NB4 (cell line): Measurements from ENCODE around the gene DBNL.
"Not testable (repeated sequence)": the region's sequence is repeated elsewhere in the genome, so short reads cannot be mapped to it uniquely, and the experiment has no call there.

Experiments used
- DNase-seq: peaks from one replicate; pipeline ENCODE4 v3.0.0; 2010; ENCODE audit warnings: low read depth
- H3K4me3 ChIP-seq: one replicate; pipeline ENCODE4 v1.5.1; 2011; ENCODE audit warnings: mild to moderate bottlenecking, low read depth, low read length, moderate library complexity
- CTCF ChIP-seq: IDR thresholded peaks from one replicate; pipeline ENCODE4 v1.5.1; 2012; ENCODE audit warnings: low read depth, low read length
- MAX ChIP-seq: IDR thresholded peaks from 2 replicates; pipeline ENCODE4 v1.6.1; 2011; ENCODE audit warnings: low read depth, low read length
- MYC ChIP-seq: IDR thresholded peaks from 2 replicates; pipeline ENCODE4 v1.6.1; 2011; ENCODE audit warnings: low read depth, low read length
- POLR2A ChIP-seq: IDR thresholded peaks from 2 replicates; pipeline ENCODE4 v1.6.1; 2011; ENCODE audit warnings: mild to moderate bottlenecking; ENCODE audit not compliant: insufficient read length; ENCODE audit errors: extremely low read depth

DBNL gene

GRCh38 chr7:44037951-44038350, 6.6 kb upstream of the DBNL start:
- not testable (repeated sequence) for H3K4me3 ChIP-seq, DNase-seq

- not testable (repeated sequence) for DNase-seq, H3K4me3 ChIP-seq
Measured at GRCh38 chr7:44038553-44038952, 5.9 kb upstream of the DBNL start.

GRCh38 chr7:44038961-44039558, 5.4 kb upstream of the DBNL start:
- not testable (repeated sequence) for H3K4me3 ChIP-seq, DNase-seq

GRCh38 chr7:44039800-44040492, 4.6 kb upstream of the DBNL start:
- H3K4me3 ChIP-seq, DNase-seq: not testable (repeated sequence)

GRCh38 chr7:44040493-44040891, 4.0 kb upstream of the DBNL start:
- H3K4me3 ChIP-seq, DNase-seq: not testable (repeated sequence)

GRCh38 chr7:44042221-44042620, 2.3 kb upstream of the DBNL start:
- no peak for DNase-seq
- no peak overlapping the region for H3K4me3 ChIP-seq
- TF ChIP-seq MAX = no peak
- TF ChIP-seq CTCF = no peak
- TF ChIP-seq POLR2A = no peak
- no peak for TF ChIP-seq MYC

GRCh38 chr7:44043902-44044301, 600 bp upstream of the DBNL start:
- peak overlapping the region; percentile 80 for H3K4me3 ChIP-seq
- TF ChIP-seq MAX (no peak), POLR2A (no peak), CTCF (no peak)
- no peak for DNase-seq

- peak; percentile 50 for DNase-seq
- no peak for TF ChIP-seq MAX
- TF ChIP-seq POLR2A = no peak
- TF ChIP-seq MYC = no peak
- TF ChIP-seq CTCF = no peak
- peak overlapping the region; percentile 80 for H3K4me3 ChIP-seq
Measured at GRCh38 chr7:44045226-44046014, 918 bp downstream of the DBNL start.
